Neural cell (in vitro differentiated cells): ENCODE results near the gene ELFN1. TPM values are rescaled to one million over a fixed set of nuclear protein-coding genes. Genes with fewer than 3 reads are reported as not detected.

Experiments used
- H2AFZ ChIP-seq: fragments of 200-600, 300-800 bp; sonication (generic), shearing (Covaris generic); 2 replicates; pipeline ENCODE4 v1.6.0; 2014; ENCODE audit warnings: low read depth, mild to moderate bottlenecking, antibody characterized with exemption, low read length, moderate library complexity
- H3F3A ChIP-seq: fragments of 200-600 bp; shearing (Covaris generic); 2 replicates; pipeline ENCODE4 v1.6.1; 2016; ENCODE audit warnings: mild to moderate bottlenecking, moderate library complexity, mixed read lengths, antibody characterized with exemption, low read length; ENCODE audit not compliant: insufficient read depth, poor library complexity, severe bottlenecking
- H3K27ac ChIP-seq: fragments of 200-600, 300-800 bp; sonication (generic), shearing (Covaris generic); 2 replicates; pipeline ENCODE4 v1.5.1; 2014; ENCODE audit warnings: mild to moderate bottlenecking, low read length, moderate library complexity
- H3K27me3 ChIP-seq: fragments of 300-800, 200-600 bp; sonication (generic), shearing (Covaris generic); 2 replicates; pipeline ENCODE4 v1.6.0; 2014; ENCODE audit warnings: mild to moderate bottlenecking, low read depth, low read length, moderate library complexity; ENCODE audit not compliant: insufficient read depth
- H3K36me3 ChIP-seq: fragments of 300-800, 200-600 bp; sonication (generic), shearing (Covaris generic); 2 replicates; pipeline ENCODE4 v1.5.1; 2014; ENCODE audit warnings: mild to moderate bottlenecking, antibody characterized with exemption, low read length, moderate library complexity; ENCODE audit not compliant: insufficient read depth
- H3K4me2 ChIP-seq: fragments of 300-800, 200-600 bp; sonication (generic), shearing (Covaris generic); 2 replicates; pipeline ENCODE4 v1.6.0; 2014; ENCODE audit warnings: mild to moderate bottlenecking, low read length
- H3K4me3 ChIP-seq: fragments of 300-800, 200-600 bp; sonication (generic), shearing (Covaris generic); 2 replicates; pipeline ENCODE4 v1.5.1; 2014; ENCODE audit warnings: mild to moderate bottlenecking, low read length, moderate library complexity
- H3K79me2 ChIP-seq: fragments of 200-600 bp; shearing (Covaris generic); replicated peaks from 2 replicates; pipeline ENCODE4 v1.6.0; 2014; ENCODE audit warnings: mild to moderate bottlenecking, low read length, moderate library complexity; ENCODE audit not compliant: insufficient read depth
- H3K9ac ChIP-seq: fragments of 300-800, 200-600 bp; sonication (generic), shearing (Covaris generic); 2 replicates; pipeline ENCODE4 v1.6.1; 2016; ENCODE audit warnings: mild to moderate bottlenecking, low read length, mixed read lengths
- H3K9me2 ChIP-seq: fragments of 200-600 bp; shearing (Covaris generic); 2 replicates; pipeline ENCODE4 v1.6.1; 2016; ENCODE audit warnings: mild to moderate bottlenecking, low read length, mixed read lengths; ENCODE audit not compliant: insufficient read depth
- H3K9me3 ChIP-seq: fragments of 200-600, 300-800 bp; sonication (generic), shearing (Covaris generic); 2 replicates; pipeline ENCODE4 v1.6.1; 2016; ENCODE audit warnings: mild to moderate bottlenecking, mixed run types, low read length, moderate library complexity, mixed read lengths
- H4K20me1 ChIP-seq: fragments of 200-600 bp; shearing (Covaris generic); 2 replicates; pipeline ENCODE4 v1.6.1; 2016; ENCODE audit warnings: mild to moderate bottlenecking, mixed run types; ENCODE audit not compliant: insufficient read depth
- CTCF ChIP-seq: fragments of 450-650 bp; IDR thresholded peaks from 2 replicates; pipeline ENCODE4 v1.5.1; 2014; ENCODE audit warnings: antibody characterized with exemption, mild to moderate bottlenecking, moderate library complexity; ENCODE audit not compliant: poor library complexity, severe bottlenecking
- EP300 ChIP-seq: fragments of 450-650 bp; conservative IDR thresholded peaks from 2 replicates; pipeline ENCODE4 v1.6.1; 2014; ENCODE audit warnings: antibody characterized with exemption, mild to moderate bottlenecking, moderate library complexity; ENCODE audit not compliant: poor library complexity, severe bottlenecking
- EZH2 ChIP-seq: fragments of 200-600, 300-800 bp; shearing (Covaris generic), sonication (generic); IDR thresholded peaks from 2 replicates; pipeline ENCODE4 v1.6.1; 2014; ENCODE audit warnings: antibody characterized with exemption, low read length, borderline replicate concordance, mild to moderate bottlenecking; ENCODE audit not compliant: insufficient read depth, poor library complexity, severe bottlenecking
- MXI1 ChIP-seq: fragments of 450-650 bp; conservative IDR thresholded peaks from 2 replicates; pipeline ENCODE4 v1.6.1; 2014; ENCODE audit warnings: antibody characterized with exemption, mild to moderate bottlenecking; ENCODE audit not compliant: poor library complexity, severe bottlenecking
- POLR2AphosphoS5 ChIP-seq: IDR thresholded peaks from 2 replicates; pipeline ENCODE4 v1.6.1; 2012
- RAD21 ChIP-seq: fragments of 450-650 bp; conservative IDR thresholded peaks from 2 replicates; pipeline ENCODE4 v1.6.1; 2014; ENCODE audit warnings: antibody characterized with exemption, mild to moderate bottlenecking, moderate library complexity
- REST ChIP-seq: IDR thresholded peaks from 2 replicates; pipeline ENCODE4 v1.6.1; 2012; ENCODE audit warnings: borderline replicate concordance
- SMC3 ChIP-seq: fragments of 450-650 bp; conservative IDR thresholded peaks from 2 replicates; pipeline ENCODE4 v1.6.1; 2014; ENCODE audit warnings: antibody characterized with exemption, mild to moderate bottlenecking, moderate library complexity; ENCODE audit not compliant: poor library complexity
- TAF1 ChIP-seq: IDR thresholded peaks from 2 replicates; pipeline ENCODE4 v1.6.1; 2012; ENCODE audit warnings: low read depth
- polyA plus RNA-seq: library from polyadenylated mRNA; depleted of rRNA; stranded (reverse); fragments of >200 nt; gene quantifications from 2 replicates; pipeline ENCODE4 v1.2.3, GENCODE V29; 2014

The ELFN1 gene
- polyA plus RNA-seq, 1 donor from 2014 or later, result 11.8 TPM

- H3K79me2 ChIP-seq, result peaks cover 5% of the 10 kb centered on the region
- H3F3A ChIP-seq, result no peaks in the 10 kb centered on the region
- no peaks in the 10 kb centered on the region for H3K27me3 ChIP-seq
- H3K4me2 ChIP-seq, result no peak overlapping the region
- no peak overlapping the region for H3K9ac ChIP-seq
- no peak overlapping the region for H3K4me3 ChIP-seq
- no peaks in the 10 kb centered on the region for H3K36me3 ChIP-seq
- no peak overlapping the region for H3K27ac ChIP-seq
- no peaks in the 10 kb centered on the region for H3K9me3 ChIP-seq
- H4K20me1 ChIP-seq, result no peaks in the 10 kb centered on the region
- H2AFZ ChIP-seq, result no peak overlapping the region
- H3K9me2 ChIP-seq, result no peaks in the 10 kb centered on the region
- TF ChIP-seq MXI1 (no peak), REST (no peak), CTCF (no peak), SMC3 (no peak), RAD21 (no peak), POLR2AphosphoS5 (no peak), EP300 (no peak), EZH2 (no peak), TAF1 (no peak)
Observed at GRCh38 chr7:1695800-1696454, 25.9 kb downstream of the ELFN1 start.

- H3F3A ChIP-seq, result no peaks in the 10 kb centered on the region
- no peak for TF ChIP-seq EP300
- no peak for TF ChIP-seq POLR2AphosphoS5
- no peak for TF ChIP-seq MXI1
- TF ChIP-seq RAD21, result no peak
- no peak for TF ChIP-seq REST
- TF ChIP-seq SMC3, result no peak
- no peak for TF ChIP-seq EZH2
- no peak for TF ChIP-seq TAF1
- no peak for TF ChIP-seq CTCF
- H3K9me3 ChIP-seq, result no peaks in the 10 kb centered on the region
Observed at GRCh38 chr7:1696671-1697498, 26.8 kb downstream of the ELFN1 start.

More at GRCh38 chr7:1696671-1697498, 26.8 kb downstream of the ELFN1 start:
- no peaks in the 10 kb centered on the region for H3K9me2 ChIP-seq
- H3K27me3 ChIP-seq, result no peaks in the 10 kb centered on the region
- H2AFZ ChIP-seq, result no peak overlapping the region
- H3K27ac ChIP-seq, result peak overlapping the region; percentile 53
- no peaks in the 10 kb centered on the region for H3K36me3 ChIP-seq
- H3K4me2 ChIP-seq, result no peak overlapping the region
- H4K20me1 ChIP-seq, result no peaks in the 10 kb centered on the region
- no peak overlapping the region for H3K4me3 ChIP-seq
- H3K9ac ChIP-seq, result peak overlapping the region; percentile 27
- peaks cover 7% of the 10 kb centered on the region for H3K79me2 ChIP-seq
